HG03342 (cell line): ENCODE measurements around the gene CD84.
"Not testable (repeated sequence)": the region's sequence is repeated elsewhere in the genome, so short reads cannot be mapped to it uniquely, and the experiment has no call there.

Experiments
- ATAC-seq: cut with Tn5 transposase; IDR thresholded peaks from one replicate; pipeline ENCODE4 v1.9.1; 2021; ENCODE audit warnings: mild to moderate bottlenecking, moderate library complexity; ENCODE audit not compliant: unreplicated experiment

The CD84 gene

DNA sequence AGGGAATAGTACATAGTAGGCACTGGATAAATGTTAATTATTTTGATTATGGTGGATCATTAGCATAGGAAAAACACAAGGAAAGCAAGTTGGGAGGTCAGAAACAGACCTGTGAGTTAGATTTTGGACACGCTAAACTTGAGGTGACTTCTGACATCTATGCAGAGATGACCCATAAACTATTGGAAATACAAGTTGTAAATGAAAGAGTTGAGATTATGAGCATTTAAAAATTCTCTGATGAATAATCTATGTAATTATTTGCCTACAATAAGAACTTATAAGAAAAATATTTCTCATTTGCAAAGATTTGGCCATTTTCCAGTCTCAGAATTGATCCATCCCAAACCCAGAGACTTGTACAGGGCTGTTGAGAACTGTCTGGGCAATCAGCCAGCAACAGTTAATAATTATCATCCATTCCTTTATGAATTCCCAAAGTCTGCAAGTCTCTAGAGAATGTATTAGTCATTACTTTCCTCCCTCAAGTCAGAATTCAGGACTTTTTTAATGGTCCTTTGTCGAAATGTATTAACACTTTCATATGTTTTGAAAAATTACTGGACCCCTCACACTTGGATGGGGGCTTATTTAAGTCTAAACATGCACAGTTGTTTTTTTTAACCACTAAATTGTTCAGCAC lies 36.9 kb downstream of the CD84 start:
- no peak for ATAC-seq

DNA sequence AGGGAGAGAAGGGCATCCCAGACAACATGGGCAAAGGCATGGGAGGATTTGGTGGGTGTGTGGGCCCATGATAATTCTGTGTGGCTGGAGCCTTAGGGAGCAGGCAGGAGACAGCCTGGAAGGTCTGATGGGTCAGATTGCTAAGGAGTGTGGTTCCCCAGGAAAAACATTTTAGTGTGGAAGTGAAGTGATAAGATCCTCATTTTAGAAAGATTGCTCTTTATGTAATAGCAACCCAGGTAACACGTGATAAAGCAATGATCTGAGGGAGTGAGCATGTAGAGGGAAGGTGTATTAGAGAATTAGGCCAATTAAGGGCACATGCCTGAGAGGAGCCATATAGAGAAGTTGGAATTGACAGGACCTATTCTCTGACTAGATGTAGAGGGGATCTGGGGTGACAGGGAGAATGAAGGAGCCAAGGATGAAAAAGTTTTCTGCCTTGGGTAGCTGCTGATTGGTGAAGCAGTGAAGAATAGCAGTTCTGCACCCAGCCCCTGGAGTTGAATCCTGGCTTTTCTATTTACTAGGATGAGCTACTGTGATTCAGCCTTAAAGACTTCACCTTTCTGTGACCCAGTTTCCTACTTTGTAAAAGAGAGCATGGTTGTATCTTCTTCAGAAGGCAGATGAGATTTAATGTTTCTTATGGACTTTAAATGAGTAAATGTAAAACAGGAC lies 37.5 kb downstream of the CD84 start:
- ATAC-seq = no peak

DNA sequence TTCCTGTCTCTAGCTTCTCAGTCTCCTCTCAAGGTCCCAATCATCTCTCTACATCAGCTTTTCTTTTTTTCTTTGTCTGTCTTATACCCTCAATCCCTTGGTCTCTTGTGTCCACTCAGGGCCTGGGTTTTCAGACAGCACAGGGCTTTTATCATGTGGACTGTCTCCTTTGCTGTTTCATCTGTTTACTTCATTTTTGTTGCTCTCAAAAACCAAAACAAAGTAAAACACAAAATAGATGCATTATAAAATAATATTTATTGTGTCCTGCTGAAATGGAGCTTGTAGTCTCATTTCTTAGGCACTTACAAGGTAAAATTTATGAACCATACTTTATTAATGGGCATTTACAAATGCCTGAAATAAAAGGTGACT lies 38.5 kb downstream of the CD84 start:
- ATAC-seq = no peak

DNA sequence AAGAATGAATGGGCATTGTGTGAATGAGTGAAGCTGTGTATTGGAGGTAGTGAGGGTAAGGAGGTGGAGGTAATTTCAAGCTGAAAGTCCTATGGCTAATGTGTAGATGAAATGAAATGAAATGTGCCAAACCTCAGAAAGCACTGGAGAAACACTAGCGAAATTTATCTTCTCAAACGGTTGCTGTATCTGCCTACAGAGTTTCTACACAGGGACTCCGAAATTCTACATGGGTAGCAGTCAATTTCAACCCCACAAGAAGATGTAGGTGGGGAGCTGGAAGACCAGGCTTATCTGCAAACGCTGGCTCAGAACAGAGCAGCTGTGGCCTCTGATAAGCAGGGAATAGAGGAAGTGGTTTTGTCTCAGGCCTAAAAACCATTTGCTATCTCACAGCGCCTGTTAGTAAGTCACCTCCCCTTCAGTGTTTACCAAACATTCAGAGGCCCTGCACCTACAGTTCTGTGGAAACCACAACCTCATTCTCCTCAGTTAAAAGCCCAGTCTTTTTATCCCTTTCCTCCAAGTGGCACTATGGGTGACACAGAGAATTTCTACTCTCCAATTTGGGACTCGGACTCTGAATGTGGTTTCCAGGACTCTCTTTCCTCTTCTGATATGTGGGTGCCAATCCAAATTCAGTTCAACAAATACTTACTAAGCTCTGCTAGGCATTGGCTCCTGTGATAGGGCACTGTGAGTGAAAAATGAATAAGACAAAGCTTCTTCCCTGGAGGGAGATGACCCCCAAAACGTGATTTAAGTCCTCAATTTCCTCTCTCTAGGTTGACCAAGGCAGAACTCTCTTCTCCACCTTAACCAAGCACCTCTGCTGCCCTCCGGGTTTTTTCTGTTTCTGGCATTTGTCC lies 39.1 kb downstream of the CD84 start:
- ATAC-seq = peak; percentile 91

DNA sequence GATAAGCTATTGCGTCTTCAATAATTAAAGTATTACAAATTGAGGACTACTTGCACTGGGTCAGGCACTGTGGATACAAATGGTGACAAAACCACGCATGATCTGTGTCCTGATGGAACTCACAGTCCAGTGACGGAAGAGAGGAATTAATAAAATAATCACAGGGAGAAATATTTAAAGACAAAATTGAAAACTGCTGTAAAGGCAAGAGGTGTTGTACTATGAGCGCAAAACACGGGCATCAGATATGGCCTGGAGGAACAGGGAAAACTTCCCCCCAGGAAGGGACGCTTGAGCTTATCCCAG lies 39.7 kb downstream of the CD84 start:
- no peak for ATAC-seq

DNA sequence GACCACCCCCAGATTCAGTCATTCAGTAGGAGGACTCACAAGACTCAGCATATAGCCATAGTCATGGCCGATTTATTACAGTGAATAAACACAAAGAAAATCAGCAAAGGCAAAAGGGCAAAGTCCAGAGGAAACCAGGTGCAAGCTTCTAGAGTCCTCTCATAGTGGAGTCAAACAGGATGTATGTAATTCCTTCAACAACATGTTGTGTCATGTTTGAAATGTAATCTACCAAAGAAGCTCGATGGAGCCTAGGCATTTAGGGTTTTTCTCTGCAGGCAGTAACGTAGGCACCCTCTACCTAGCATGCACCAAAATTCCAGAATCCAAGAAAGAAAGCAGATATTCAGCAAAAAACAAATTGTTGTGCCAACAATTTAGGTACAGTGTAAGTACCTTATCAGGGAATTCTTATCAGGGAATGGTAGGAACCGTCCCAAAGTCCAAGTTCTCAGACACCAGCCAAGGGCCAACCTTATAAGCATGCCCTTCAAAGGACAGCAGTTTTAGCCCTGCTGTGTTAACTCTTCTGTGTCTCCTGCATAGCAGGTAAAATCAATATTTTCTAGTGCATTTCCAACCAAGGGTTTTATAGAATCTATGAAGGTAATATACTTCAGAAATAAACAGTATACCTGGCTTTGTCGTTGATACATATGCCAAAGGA lies 40.2 kb downstream of the CD84 start:
- ATAC-seq = no peak

DNA sequence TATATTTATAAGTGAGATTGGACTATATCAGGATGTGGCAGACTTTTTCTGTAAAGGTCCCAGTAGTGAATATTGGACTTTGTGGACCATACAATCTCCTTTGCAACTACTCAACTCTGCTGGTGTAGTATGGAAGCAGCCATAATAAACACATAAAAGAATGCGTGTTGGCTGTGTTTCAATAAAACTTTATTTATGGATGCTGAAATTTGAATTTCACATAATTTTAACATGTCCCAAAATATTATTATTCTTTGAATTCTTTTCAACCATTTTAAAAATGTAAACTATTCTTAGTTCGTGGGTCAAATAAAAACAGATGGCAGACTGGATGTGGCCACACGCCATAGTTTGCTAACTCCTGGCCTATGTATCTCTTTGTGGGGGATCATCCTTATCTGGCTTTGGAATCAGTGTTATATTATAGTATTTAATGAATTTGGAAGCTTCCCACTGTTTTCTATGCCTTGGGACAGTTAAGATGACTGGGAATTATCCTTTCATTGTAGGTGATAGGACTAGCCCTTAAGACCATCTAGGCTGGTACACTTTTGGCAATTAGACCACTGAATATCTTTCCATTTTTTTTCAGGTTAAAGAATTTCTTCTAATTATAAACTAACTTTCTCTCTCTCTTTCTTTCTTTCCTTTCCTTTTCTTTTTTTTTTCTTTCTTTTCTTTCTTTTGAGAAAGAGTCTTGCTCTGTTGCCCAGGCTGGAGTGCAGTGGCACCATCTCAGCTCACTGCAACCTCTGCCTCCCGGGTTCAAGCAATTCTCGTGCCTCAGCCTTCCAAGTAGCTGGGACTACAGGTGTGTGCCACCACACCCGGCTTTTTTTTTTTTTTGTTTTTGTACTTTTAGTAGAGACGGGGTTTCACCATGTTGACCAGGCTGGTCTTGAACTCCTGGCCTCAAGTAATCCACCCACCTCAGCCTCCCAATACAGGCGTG lies 41.3 kb downstream of the CD84 start:
- no peak for ATAC-seq

DNA sequence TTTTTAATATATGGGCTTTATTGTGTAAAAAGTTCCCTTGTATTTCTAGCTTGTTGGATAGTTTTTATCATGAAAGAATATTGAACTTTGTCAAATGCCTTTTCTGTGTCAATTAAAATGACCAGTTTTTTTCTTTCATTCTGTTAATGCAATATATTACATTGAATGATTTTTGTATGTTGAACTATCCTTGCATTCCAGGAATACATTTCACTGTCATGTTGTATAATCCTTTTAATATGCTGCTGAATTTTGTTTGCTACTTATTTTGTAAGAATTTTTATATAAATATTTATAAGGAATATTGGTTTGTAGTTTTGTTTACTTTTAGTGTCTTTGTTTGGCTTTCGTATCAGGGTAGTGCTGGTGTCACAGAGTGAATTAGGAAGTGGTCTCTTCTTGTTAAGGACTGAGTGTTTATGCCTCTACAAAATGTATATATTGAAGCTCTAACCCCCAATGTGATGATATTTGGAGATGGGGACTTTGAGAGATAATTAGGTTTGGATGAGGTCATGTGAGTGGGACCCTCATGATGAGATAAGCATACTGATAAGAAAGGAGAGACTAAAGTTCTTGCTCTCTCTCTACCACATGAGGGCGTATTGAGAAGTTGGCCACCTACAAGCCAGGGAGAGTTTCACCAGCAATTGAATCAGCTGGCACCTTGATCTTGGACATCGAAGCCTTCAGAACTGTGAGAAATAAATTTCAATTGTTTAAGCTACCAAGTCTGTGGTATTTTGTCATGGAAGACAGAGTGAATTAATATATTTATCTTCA lies 44.3 kb downstream of the CD84 start:
- no peak for ATAC-seq

DNA sequence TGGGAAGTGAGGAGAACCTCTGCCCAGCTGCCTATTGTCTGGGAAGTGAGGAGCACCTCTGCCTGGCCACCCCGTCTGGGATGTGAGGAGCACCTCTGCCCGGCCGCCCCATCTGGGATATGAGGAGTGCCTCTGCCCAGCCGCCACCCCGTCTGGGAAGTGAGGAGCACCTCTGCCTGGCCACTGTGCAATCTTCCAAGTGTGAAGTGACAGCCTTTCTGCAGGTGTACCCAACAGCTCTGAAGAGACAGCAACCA lies 46.8 kb downstream of the CD84 start:
- ATAC-seq = not testable (repeated sequence)

DNA sequence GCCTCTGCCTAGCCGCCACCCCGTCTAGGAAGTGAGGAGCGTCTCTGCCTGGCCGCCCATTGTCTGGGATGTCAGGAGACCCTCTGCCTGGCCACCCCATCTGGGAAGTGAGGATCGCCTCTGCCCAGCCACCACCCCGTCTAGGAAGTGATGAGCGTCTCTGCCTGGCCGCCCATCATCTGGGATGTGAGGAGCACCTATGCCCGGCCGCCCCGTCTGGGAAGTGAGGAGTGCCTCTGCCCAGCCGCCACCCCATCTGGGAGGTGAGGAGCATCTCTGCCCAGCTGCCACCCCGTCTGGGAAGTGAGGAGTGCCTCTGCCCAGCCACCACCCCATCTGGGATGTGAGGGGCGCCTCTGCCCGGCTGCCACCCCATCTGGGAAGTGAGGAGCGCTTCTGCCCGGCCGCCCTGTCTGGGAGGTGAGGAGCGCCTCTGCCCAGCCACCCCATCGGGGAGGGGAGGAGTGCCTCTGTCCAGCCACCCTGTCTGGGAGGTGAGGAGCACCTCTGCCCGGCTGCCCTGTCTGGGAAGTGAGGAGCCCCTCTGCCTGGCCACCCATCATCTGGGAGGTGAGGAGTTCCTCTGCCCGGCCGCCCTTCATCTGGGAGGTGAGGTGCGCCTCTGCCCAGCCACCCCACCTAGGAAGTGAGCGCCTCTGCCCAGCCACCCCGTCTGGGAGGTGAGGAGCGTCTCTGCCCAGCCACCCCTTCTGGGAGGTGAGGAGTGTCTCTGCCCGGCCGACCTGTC lies 47.3 kb downstream of the CD84 start:
- not testable (repeated sequence) for ATAC-seq

DNA sequence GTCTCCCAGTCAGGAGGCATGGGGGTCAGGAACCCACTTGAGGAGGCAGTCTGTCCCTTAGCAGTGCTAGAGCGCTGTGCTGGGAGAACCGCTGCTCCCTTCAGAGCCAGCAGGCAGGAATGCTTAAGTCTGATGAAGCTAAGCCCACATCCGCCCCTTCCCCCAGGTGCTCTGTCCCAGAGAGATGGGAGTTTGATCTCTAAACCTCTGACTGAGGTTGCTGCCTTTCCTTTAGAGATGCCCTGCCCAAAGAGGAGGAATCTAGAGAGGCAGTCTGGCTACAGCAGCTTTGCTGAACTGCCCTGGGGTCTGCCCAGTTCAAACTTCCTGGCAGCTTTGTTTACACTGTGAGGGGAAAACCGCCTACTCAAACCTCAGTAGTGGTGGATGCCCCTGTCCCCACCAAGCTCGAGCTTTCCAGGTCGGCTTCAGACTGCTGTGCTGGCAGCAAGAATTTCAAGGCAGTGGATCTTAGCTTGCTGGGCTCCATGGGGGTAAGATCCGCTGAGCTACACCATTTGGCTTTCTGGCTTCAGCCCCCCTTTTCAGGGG lies 49.8 kb downstream of the CD84 start:
- not testable (repeated sequence) for ATAC-seq

DNA sequence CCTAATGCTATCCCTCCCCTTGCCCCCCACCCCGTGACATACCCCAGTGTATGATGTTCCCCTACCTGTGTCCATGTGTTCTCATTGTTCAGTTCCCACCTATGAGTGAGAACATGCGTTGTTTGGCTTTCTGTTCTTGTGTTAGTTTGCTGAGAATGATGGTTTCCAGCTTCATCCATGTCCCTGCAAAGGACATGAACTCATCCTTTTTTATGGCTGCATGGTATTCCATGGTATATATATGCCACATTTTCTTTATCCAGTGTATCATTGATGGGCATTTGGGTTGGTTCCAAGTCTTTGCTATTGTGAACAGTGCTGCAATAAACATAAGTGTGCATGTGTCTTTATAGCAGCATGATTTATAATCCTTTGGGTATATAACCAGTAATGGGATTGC lies 55.5 kb downstream of the CD84 start:
- not testable (repeated sequence) for ATAC-seq

DNA sequence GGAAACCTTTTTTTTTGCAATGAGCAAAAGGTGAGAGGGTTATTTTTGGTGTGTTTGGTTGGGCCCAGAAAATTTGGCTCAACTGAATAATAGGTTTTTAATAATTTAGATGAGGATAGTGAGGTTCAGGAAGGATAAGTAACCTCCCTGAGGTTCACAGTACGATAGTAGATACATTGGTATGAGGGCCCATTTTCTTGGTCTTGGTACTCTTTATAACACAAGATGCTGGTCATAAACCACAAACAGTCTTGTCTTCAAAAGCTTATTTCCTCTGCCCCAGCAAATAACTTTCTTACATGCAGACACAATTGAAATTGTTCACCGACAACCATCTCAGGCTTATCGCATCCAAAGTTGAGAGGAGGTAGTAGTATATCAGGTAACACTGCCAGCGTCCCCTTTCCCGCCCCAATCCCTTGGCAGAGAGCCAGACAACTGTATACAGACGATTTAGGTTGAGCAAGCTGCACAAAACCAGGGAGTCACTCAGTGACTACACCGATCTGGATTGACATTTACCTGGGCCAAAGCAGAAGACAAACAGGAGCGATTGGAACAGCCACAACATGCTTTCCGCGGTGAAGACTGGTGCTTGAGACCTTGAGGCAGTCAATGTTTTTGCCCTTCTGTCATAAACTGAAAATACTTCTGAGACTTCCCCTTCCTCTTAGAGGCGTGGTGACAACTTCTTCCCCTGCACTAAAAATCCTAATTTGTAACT lies 56.5 kb downstream of the CD84 start, which contains the start of gene SLAMF6:
SLAMF6 (minus strand) TSS at position 634 of the 724 bp plus-strand sequence; CDS start at position 571, 63 bp downstream.
- ATAC-seq = peak; percentile 52

DNA sequence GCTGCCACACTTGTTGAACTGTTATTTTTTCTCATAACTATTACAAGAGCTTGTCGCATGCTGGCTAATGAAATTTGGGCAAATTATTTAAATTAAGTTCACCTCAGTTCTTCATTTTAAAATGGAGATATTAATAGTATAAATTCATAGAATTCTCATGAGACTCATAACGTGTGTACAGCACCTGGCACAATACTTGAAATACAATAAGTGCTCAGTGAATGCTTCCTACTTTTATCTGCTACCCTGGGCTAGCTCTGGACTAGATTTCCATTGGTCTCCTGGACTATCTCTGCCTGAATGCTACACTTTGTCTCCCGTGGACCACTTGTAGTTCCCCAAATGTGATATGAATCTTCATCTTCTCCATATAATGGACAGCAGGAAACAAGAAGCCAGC lies 57.2 kb downstream of the CD84 start:
- no peak for ATAC-seq

DNA sequence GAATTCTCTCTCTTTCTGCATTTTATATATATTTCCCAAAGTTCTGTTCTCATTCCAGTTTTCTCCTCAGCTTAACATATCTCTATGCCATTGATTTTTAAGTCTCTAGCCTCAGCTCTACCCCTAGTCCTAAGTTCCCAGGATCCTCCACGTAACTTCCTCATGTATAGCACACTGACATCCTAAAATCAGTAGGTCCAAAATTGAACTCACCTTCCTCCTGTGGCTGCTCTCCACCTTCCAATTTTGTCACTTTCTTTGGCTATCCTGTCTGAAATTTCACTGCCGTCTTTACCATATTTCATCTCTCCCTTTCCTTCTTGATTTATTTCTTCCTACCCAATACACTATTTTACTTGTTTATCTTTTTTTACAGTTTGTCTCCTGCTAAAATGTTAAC lies 57.7 kb downstream of the CD84 start:
- no peak for ATAC-seq

DNA sequence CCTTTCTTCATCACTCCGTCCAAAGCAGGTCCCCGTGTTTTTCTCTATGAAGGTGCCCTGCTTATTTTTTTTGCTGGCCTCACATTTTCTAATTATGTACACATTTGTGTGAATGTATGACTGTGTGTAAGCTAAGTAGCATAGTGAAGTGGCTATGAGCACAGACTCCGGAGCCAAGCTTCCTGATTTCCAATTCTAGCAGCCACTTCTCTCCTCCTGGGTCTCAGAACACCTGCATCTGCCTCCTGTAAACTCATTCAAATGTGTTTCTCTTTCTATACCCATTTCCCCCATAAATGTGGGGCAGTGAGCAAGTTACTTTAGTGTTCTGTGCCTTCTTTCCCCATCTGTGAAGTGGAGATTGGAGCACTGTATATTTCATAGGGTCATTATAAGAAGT lies 58.3 kb downstream of the CD84 start:
- ATAC-seq = peak; percentile 51

DNA sequence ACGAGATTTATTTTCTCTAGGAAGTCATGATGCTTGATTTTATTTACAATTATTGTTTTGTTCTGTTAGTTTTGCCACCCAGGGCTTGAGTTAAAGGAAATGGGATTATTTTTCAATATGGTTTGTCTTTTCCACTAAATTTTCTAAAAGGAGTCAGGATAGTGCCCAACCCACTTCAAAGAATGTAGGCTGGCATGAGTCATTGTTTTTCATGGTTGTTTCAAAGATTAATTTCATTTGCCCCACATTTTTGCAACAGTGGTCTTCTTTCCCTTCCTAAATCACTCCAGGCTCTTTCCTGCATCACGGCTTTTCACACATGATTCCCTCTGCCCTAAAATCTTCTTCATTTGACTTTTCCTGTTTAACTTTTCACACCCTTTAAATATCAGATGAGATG lies 58.7 kb downstream of the CD84 start:
- ATAC-seq = no peak
